Measurements from ENCODE around the gene NPAS3. TPM values are rescaled to one million over a fixed set of nuclear protein-coding genes. Genes with fewer than 3 reads are reported as not detected.

The NPAS3 gene
- total and polyA plus RNA-seq, 2 donors (not counting 3 experiments of a cell fraction or from before 2014, with no cell fraction given), result 0.10 to 0.13 TPM

DNA sequence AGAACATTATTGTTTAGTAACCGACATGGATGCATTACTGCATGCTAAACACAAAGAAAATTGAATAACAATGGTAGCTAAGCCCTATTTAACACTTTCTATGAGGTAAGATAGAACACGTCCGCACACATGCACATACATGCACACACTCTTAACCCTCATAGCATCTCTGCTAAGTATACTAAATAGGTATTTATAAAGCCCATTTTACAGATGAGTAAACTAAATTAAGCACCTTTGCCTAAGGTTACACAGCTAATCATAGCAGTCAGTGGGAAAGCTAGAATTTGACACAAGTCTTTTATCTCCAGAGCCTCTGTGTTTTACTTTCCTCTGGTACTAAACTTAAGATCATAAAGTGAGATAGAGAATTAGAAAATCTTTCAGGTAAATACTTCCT is 577.2 kb downstream of the NPAS3 start:
- ChIA-PET CTCF (interaction anchor here (0.8 kb wide), 1 partner anchor 160 kb away, joined by 3 read pairs; no protein-coding TSS in a partner anchor), POLR2A (no interaction called here)
- Histone ChIP-seq H3K9ac (replicated peaks; ENCODE audit: extremely low read depth, insufficient read depth, low read length) (no peak overlapping the region), H3K79me2 (ENCODE audit: control insufficient read depth, insufficient read depth, low read length) (no peaks in the 10 kb centered on the region), H3K9me3 (replicated peaks; ENCODE audit: control insufficient read depth, insufficient read depth, low read length) (no peaks in the 10 kb centered on the region), H3K4me3 (replicated peaks in 1 of 3; ENCODE audit: insufficient read depth in 1 of 3, low read depth in 1 of 3, low read length in 3 of 3) (no peak overlapping the region), H3K4me2 (ENCODE audit: insufficient read depth, low read length) (no peak overlapping the region), H3K27me3 (ENCODE audit: control insufficient read depth in 2 of 2, insufficient read depth in 2 of 2, low read length in 2 of 2) (no peaks in the 10 kb centered on the region), H3K4me1 (ENCODE audit: control insufficient read depth, extremely low read depth, insufficient read depth, low read length) (no peaks in the 10 kb centered on the region), H2AFZ (ENCODE audit: low read depth, low read length) (no peak overlapping the region), H3K36me3 (ENCODE audit: control insufficient read depth in 2 of 2, extremely low read depth in 1 of 2, insufficient read depth in 2 of 2, low read length in 2 of 2) (no peaks in the 10 kb centered on the region), H3K9me1 (replicated peaks; ENCODE audit: control insufficient read depth, extremely low read depth, insufficient read depth, low read length) (no peaks in the 10 kb centered on the region), H4K20me1 (replicated peaks; ENCODE audit: control insufficient read depth, extremely low read depth, insufficient read depth, low read length) (no peaks in the 10 kb centered on the region), H3K27ac (ENCODE audit: insufficient read depth, low read depth, low read length) (no peak overlapping the region)
- dilution Hi-C loops (cut with MboI; ENCODE audit: extremely low pct_ligation_motif_present, low sequenced_read_pairs) (no loop called here), intact Hi-C loops (cut with micrococcal nuclease) (no loop called here)
- TF ChIP-seq JUN (IDR thresholded peaks at IDR 0.05; ENCODE audit: borderline replicate concordance, insufficient read depth, insufficient read length, low read depth) (no peak), GATA2 (IDR thresholded peaks at IDR 0.05; ENCODE audit: insufficient read depth, insufficient read length, low read depth, low read length) (no peak), EZH2 (IDR thresholded peaks at IDR 0.05; ENCODE audit: borderline replicate concordance, low read depth, low read length, severe bottlenecking) (no peak), MYC (IDR thresholded peaks at IDR 0.05; ENCODE audit: low read depth, low read length) (no peak), POLR2A (IDR thresholded peaks at IDR 0.05; ENCODE audit: low read depth, low read length) (no peak)
- TF ChIP-seq, protein P1, sequence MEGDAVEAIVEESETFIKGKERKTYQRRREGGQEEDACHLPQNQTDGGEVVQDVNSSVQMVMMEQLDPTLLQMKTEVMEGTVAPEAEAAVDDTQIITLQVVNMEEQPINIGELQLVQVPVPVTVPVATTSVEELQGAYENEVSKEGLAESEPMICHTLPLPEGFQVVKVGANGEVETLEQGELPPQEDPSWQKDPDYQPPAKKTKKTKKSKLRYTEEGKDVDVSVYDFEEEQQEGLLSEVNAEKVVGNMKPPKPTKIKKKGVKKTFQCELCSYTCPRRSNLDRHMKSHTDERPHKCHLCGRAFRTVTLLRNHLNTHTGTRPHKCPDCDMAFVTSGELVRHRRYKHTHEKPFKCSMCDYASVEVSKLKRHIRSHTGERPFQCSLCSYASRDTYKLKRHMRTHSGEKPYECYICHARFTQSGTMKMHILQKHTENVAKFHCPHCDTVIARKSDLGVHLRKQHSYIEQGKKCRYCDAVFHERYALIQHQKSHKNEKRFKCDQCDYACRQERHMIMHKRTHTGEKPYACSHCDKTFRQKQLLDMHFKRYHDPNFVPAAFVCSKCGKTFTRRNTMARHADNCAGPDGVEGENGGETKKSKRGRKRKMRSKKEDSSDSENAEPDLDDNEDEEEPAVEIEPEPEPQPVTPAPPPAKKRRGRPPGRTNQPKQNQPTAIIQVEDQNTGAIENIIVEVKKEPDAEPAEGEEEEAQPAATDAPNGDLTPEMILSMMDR (IDR thresholded peaks at IDR 0.05; ENCODE audit: extremely low read depth in 1 of 2, insufficient read depth in 1 of 2, low read depth in 1 of 2, low read length in 2 of 2), result no peak
- TF ChIP-seq, protein P2, sequence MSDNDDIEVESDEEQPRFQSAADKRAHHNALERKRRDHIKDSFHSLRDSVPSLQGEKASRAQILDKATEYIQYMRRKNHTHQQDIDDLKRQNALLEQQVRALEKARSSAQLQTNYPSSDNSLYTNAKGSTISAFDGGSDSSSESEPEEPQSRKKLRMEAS (IDR thresholded peaks at IDR 0.05; ENCODE audit: insufficient read depth, insufficient read length), result no peak
- FAIRE-seq (peak; percentile 44), DNase-seq (ENCODE audit: low read depth, low spot score) (no peak)
- no TSS peak for BruUV-seq (replicated peaks)

Data from endothelial cell of umbilical vein (primary cell).